ENCODE measurements around the gene MT1E.

Gene MT1E

GRCh38 chr16:56608043-56608875 is 17.3 kb upstream of the MT1E start, which contains the start of gene MT2A:
TSS of gene MT2A (plus strand) at chr16:56608584. CDS start at chr16:56608656, 72 bp downstream.
- Histone ChIP-seq H3K36me3 (ENCODE audit: insufficient read depth, low read length) (no peaks in the 10 kb centered on the region), H3K4me1 (ENCODE audit: control insufficient read depth, insufficient read depth, low read length) (peaks cover 60% of the 10 kb centered on the region), H3K9me3 (replicated peaks; ENCODE audit: low read length) (no peaks in the 10 kb centered on the region), H3K4me2 (ENCODE audit: low read length) (peak within 1 kb of the TSS; percentile 86), H3K27me3 (ENCODE audit: control insufficient read depth, insufficient read depth, low read length) (no peaks in the 10 kb centered on the region), H3K9ac (ENCODE audit: low read depth, low read length) (peak within 1 kb of the TSS; percentile 90), H3K4me3 (ENCODE audit: low read length) (peak within 1 kb of the TSS; percentile 80)

GRCh38 chr16:56608876-56609462 is 16.6 kb upstream of the MT1E start:
- peaks cover 68% of the 10 kb centered on the region for H3K4me1 ChIP-seq (ENCODE audit: control insufficient read depth, insufficient read depth, low read length)

DNA sequence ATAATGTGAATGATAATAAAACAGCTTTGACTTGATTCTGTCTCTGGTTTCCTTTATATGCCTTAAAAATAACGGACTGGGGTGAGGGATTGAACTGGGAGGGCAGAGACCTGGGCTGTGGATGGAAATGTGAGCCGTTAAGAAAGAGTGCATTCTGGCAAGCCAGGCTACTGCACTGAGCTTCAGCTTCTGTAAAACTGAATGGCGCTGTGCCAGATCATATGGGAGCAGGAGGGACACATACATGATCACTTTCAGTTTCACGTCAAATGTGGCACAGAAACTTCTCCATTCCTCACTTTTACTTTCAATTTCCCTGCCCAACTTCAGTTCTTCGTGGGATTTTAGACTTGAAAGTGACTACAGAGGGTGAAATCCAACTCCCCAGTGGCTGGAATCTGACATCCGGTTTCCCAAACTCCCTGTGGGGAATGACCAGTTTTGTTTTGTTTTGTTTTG is 16.1 kb upstream of the MT1E start:
- peaks cover 73% of the 10 kb centered on the region for H3K4me1 ChIP-seq (ENCODE audit: control insufficient read depth, insufficient read depth, low read length)
- H3K9ac ChIP-seq (ENCODE audit: low read depth, low read length) = peak overlapping the region; percentile 90
- H3K36me3 ChIP-seq (ENCODE audit: insufficient read depth, low read length) = no peaks in the 10 kb centered on the region
- H3K27me3 ChIP-seq (ENCODE audit: control insufficient read depth, insufficient read depth, low read length) = no peaks in the 10 kb centered on the region
- H3K4me2 ChIP-seq (ENCODE audit: low read length) = peak overlapping the region; percentile 86
- peak overlapping the region; percentile 80 for H3K4me3 ChIP-seq (ENCODE audit: low read length)
- no peaks in the 10 kb centered on the region for H3K9me3 ChIP-seq (replicated peaks; ENCODE audit: low read length)

More at GRCh38 chr16:56608876-56609462, 16.6 kb upstream of the MT1E start:
- Histone ChIP-seq H3K27me3 (ENCODE audit: control insufficient read depth, insufficient read depth, low read length) (no peaks in the 10 kb centered on the region), H3K4me2 (ENCODE audit: low read length) (peak overlapping the region; percentile 86), H3K36me3 (ENCODE audit: insufficient read depth, low read length) (no peaks in the 10 kb centered on the region), H3K4me3 (ENCODE audit: low read length) (peak overlapping the region; percentile 80), H3K9ac (ENCODE audit: low read depth, low read length) (peak overlapping the region; percentile 90), H3K9me3 (replicated peaks; ENCODE audit: low read length) (no peaks in the 10 kb centered on the region)

DNA sequence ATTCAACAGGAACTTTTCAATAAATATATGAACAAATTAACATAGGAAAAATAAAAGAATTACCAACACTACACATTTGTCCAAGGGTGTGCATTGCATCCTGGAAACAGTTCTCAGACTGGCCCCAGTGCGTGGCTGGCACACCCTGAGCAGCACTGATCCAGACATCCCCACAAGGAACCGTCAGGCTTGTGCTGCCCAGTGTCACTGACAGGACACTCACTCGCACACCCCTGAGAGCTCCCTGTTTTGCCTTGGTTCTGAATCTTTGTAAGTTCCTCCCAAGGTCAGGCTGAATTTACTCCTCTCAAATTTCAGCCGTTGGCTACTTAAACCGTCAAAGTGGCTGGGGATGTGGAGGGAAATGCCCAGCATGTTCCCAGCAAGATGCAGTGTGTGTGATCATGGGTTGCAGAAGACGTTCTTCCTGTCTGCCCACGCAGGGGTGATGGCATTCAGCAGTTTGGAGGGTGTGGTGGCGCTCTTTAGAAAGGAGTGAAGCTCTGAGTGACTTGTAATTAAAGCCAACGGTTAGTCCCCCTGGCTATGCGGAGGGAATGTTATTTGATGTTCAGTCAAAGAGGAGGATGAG is 15.5 kb upstream of the MT1E start:
- Histone ChIP-seq H3K9me3 (replicated peaks; ENCODE audit: low read length) (no peaks in the 10 kb centered on the region), H3K4me1 (ENCODE audit: control insufficient read depth, insufficient read depth, low read length) (peaks cover 75% of the 10 kb centered on the region), H3K36me3 (ENCODE audit: insufficient read depth, low read length) (no peaks in the 10 kb centered on the region), H3K27me3 (ENCODE audit: control insufficient read depth, insufficient read depth, low read length) (no peaks in the 10 kb centered on the region), H3K4me2 (ENCODE audit: low read length) (peak overlapping the region; percentile 86), H3K9ac (ENCODE audit: low read depth, low read length) (peak overlapping the region; percentile 90), H3K4me3 (ENCODE audit: low read length) (peak overlapping the region; percentile 80)

- Histone ChIP-seq H3K36me3 (ENCODE audit: insufficient read depth, low read length) (no peaks in the 10 kb centered on the region), H3K4me2 (ENCODE audit: low read length) (peak overlapping the region; percentile 86), H3K4me1 (ENCODE audit: control insufficient read depth, insufficient read depth, low read length) (peaks cover 71% of the 10 kb centered on the region), H3K27me3 (ENCODE audit: control insufficient read depth, insufficient read depth, low read length) (no peaks in the 10 kb centered on the region), H3K9me3 (replicated peaks; ENCODE audit: low read length) (no peaks in the 10 kb centered on the region), H3K9ac (ENCODE audit: low read depth, low read length) (peak overlapping the region; percentile 90), H3K4me3 (ENCODE audit: low read length) (peak overlapping the region; percentile 80)
Observed at GRCh38 chr16:56610609-56611111, 14.9 kb upstream of the MT1E start.

GRCh38 chr16:56611281-56611833 is 14.2 kb upstream of the MT1E start:
- Histone ChIP-seq H3K9ac (ENCODE audit: low read depth, low read length) (peak overlapping the region; percentile 90), H3K27me3 (ENCODE audit: control insufficient read depth, insufficient read depth, low read length) (no peaks in the 10 kb centered on the region), H3K4me2 (ENCODE audit: low read length) (peak overlapping the region; percentile 86), H3K4me3 (ENCODE audit: low read length) (peak overlapping the region; percentile 80), H3K36me3 (ENCODE audit: insufficient read depth, low read length) (no peaks in the 10 kb centered on the region), H3K9me3 (replicated peaks; ENCODE audit: low read length) (no peaks in the 10 kb centered on the region), H3K4me1 (ENCODE audit: control insufficient read depth, insufficient read depth, low read length) (peaks cover 65% of the 10 kb centered on the region)

- Histone ChIP-seq H3K27me3 (ENCODE audit: control insufficient read depth, insufficient read depth, low read length) (no peaks in the 10 kb centered on the region), H3K4me3 (ENCODE audit: low read length) (peak overlapping the region; percentile 27), H3K36me3 (ENCODE audit: insufficient read depth, low read length) (no peaks in the 10 kb centered on the region), H3K9ac (ENCODE audit: low read depth, low read length) (peak overlapping the region; percentile 31), H3K9me3 (replicated peaks; ENCODE audit: low read length) (no peaks in the 10 kb centered on the region), H3K4me2 (ENCODE audit: low read length) (peak overlapping the region; percentile 46), H3K4me1 (ENCODE audit: control insufficient read depth, insufficient read depth, low read length) (peaks cover 73% of the 10 kb centered on the region)
Observed at GRCh38 chr16:56613706-56614105, 11.9 kb upstream of the MT1E start.

DNA sequence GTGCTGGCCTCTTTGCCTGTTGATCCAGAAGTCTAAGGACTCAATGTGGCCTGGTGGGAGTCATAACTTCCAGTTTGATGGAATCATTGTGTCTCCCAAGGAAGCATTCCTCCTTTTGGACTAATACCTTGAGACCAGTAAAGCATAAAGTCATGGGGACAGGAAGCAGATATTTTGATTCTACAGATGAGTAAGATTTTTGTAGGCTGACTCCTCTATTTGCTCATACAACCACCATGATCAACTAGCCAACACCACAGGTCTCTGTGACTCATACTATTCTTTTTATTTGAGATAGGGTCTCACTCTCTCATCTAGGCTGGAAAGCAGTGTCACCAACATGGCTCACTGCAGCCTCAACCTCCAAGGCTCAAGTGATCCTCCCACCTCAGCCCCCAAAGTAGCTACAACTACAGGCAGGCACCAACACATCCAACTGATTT is 11.0 kb upstream of the MT1E start:
- H3K9me3 ChIP-seq (replicated peaks; ENCODE audit: low read length) = no peaks in the 10 kb centered on the region
- H3K4me3 ChIP-seq (ENCODE audit: low read length) = no peak overlapping the region
- H3K36me3 ChIP-seq (ENCODE audit: insufficient read depth, low read length) = no peaks in the 10 kb centered on the region
- H3K27me3 ChIP-seq (ENCODE audit: control insufficient read depth, insufficient read depth, low read length) = no peaks in the 10 kb centered on the region
- peaks cover 76% of the 10 kb centered on the region for H3K4me1 ChIP-seq (ENCODE audit: control insufficient read depth, insufficient read depth, low read length)
- H3K4me2 ChIP-seq (ENCODE audit: low read length) = peak overlapping the region; percentile 39
- H3K9ac ChIP-seq (ENCODE audit: low read depth, low read length) = peak overlapping the region; percentile 31

- Histone ChIP-seq H3K9ac (ENCODE audit: low read depth, low read length) (no peak overlapping the region), H3K9me3 (replicated peaks; ENCODE audit: low read length) (no peaks in the 10 kb centered on the region), H3K4me1 (ENCODE audit: control insufficient read depth, insufficient read depth, low read length) (peaks cover 76% of the 10 kb centered on the region), H3K4me2 (ENCODE audit: low read length) (peak overlapping the region; percentile 35), H3K36me3 (ENCODE audit: insufficient read depth, low read length) (no peaks in the 10 kb centered on the region), H3K27me3 (ENCODE audit: control insufficient read depth, insufficient read depth, low read length) (no peaks in the 10 kb centered on the region), H3K4me3 (ENCODE audit: low read length) (no peak overlapping the region)
Observed at GRCh38 chr16:56615353-56615752, 10.2 kb upstream of the MT1E start.

DNA sequence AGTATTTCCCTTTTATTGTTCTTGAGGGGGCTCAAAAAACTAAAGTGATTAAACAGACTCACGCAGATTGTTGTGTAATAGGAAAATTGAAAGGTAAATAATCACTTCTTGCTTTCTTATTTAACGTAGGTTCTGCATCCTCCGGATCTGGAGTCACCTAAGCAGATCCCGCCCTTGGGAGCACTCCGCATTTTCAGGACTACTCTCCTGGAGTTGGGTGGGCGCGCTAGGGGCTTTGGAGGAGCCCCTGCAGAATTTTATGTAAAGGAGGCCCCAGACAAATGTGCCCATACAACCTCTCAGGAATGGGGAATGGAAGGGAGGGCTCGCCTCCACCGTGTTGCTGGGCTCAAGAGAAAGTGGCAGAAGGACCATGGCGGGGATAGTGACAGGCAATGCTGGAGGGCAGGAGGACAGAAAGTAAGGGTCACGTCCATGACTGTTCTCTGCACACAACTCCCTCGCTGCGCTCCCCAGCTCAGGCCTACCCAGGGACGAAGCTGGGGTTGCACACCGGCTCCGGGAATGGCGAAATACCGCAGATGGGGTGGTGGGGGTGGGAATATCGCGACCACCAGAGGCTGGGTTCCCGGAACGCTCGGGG is 8.9 kb upstream of the MT1E start:
- Histone ChIP-seq H3K4me3 (ENCODE audit: low read length) (peak overlapping the region; percentile 77), H3K27me3 (ENCODE audit: control insufficient read depth, insufficient read depth, low read length) (no peaks in the 10 kb centered on the region), H3K4me1 (ENCODE audit: control insufficient read depth, insufficient read depth, low read length) (peaks cover 63% of the 10 kb centered on the region), H3K9me3 (replicated peaks; ENCODE audit: low read length) (no peaks in the 10 kb centered on the region), H3K36me3 (ENCODE audit: insufficient read depth, low read length) (no peaks in the 10 kb centered on the region), H3K9ac (ENCODE audit: low read depth, low read length) (peak overlapping the region; percentile 81), H3K4me2 (ENCODE audit: low read length) (peak overlapping the region; percentile 98)
